ENCODE measurements around the gene CCDC148. TPM values are rescaled to one million over a fixed set of nuclear protein-coding genes. Genes with fewer than 3 reads are reported as not detected.

The CCDC148 gene
- total and polyA plus RNA-seq, 2 experiments from 2014 or later = 0.39 to 2.1 TPM

DNA sequence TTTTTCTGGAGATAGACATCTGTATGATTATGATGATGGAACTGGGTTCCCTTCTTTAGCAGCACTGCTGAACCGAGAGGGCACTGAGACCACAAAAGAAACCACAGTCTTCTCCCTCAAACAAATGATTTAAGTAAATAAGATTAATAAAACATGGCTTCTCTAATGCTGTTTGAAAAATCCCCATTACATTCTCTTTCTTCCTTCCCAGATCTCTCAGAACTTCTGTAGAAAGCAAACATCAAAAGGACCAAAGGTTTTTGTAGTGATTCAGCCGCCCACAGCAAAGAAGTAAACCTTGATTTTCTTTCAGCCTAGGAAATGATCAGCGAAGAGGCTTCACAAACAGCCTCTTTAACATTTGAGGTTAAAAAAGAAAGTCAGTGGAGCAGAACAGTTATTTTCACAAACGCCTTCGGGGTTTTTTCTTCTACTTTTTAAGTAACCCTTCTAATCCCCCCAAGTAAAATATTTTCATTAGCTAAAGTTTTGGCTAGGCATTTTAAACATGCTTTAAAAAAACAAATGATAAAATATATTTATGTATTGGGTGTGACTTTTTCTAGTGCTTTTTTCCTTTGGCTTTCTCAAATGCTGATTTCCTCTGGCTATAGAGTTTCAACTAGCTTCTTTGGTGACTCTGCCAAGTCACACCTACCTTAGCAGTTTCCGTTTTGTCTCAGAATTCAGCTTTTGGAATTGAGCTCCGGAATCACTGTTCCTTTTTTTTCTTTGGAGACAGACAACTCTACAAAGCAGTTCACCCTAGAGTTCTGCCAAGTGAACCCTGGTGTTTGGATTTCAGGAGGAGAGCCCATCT, 265.3 kb downstream of the CCDC148 start:
- Histone ChIP-seq H3K4me3 (no peak overlapping the region), H3K36me3 (no peaks in the 10 kb centered on the region), H3K27me3 (no peaks in the 10 kb centered on the region), H3K4me1 (ENCODE audit: low read depth) (no peaks in the 10 kb centered on the region), H3K27ac (no peak overlapping the region), H3K9me3 (ENCODE audit: low read depth) (no peaks in the 10 kb centered on the region)
- TF ChIP-seq, protein P1, sequence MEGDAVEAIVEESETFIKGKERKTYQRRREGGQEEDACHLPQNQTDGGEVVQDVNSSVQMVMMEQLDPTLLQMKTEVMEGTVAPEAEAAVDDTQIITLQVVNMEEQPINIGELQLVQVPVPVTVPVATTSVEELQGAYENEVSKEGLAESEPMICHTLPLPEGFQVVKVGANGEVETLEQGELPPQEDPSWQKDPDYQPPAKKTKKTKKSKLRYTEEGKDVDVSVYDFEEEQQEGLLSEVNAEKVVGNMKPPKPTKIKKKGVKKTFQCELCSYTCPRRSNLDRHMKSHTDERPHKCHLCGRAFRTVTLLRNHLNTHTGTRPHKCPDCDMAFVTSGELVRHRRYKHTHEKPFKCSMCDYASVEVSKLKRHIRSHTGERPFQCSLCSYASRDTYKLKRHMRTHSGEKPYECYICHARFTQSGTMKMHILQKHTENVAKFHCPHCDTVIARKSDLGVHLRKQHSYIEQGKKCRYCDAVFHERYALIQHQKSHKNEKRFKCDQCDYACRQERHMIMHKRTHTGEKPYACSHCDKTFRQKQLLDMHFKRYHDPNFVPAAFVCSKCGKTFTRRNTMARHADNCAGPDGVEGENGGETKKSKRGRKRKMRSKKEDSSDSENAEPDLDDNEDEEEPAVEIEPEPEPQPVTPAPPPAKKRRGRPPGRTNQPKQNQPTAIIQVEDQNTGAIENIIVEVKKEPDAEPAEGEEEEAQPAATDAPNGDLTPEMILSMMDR (IDR thresholded peaks at IDR 0.05; ENCODE audit: low read depth, low read length) = no peak
- DNase-seq (ENCODE audit: low read depth in 1 of 2, low spot score in 1 of 2) = no peak

DNA sequence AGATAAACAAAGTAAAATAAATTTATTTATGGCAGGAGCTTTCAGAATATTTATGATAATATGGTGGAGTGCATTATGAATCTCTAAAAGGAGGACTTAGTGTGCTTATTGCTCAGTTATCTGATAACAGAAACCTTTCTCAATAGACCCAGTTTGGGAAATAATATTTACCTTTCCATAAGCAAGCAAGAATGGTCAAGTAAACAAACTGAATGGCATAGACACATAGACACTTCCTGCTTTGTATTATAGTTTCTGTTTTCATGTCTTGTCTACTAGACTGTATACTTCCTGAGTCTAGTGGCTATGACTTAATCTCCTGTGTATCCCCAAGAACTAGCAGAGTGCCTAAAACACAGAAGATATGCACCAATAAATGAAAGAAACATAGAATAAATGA, 267.0 kb downstream of the CCDC148 start:
- TF ChIP-seq, protein P1 (IDR thresholded peaks at IDR 0.05; ENCODE audit: low read depth, low read length) = no peak
- H3K27ac ChIP-seq = no peak overlapping the region
- no peaks in the 10 kb centered on the region for H3K36me3 ChIP-seq

GRCh38 chr2:158187908-158188307, 268.6 kb downstream of the CCDC148 start:
- no peak overlapping the region for H3K4me3 ChIP-seq
- H3K27ac ChIP-seq = no peak overlapping the region
- H3K4me1 ChIP-seq (ENCODE audit: low read depth) = no peaks in the 10 kb centered on the region
- H3K36me3 ChIP-seq = no peaks in the 10 kb centered on the region
- DNase-seq (ENCODE audit: low read depth in 1 of 2, low spot score in 1 of 2) = peak in 1 of 2 donors; percentile 31
- TF ChIP-seq, protein P1 (IDR thresholded peaks at IDR 0.05; ENCODE audit: low read depth, low read length) = no peak
- no peaks in the 10 kb centered on the region for H3K9me3 ChIP-seq (ENCODE audit: low read depth)
- H3K27me3 ChIP-seq = no peaks in the 10 kb centered on the region

More for the DNA sequence above, 267.0 kb downstream of the CCDC148 start:
- Histone ChIP-seq H3K9me3 (ENCODE audit: low read depth) (no peaks in the 10 kb centered on the region), H3K4me1 (ENCODE audit: low read depth) (no peaks in the 10 kb centered on the region), H3K4me3 (no peak overlapping the region), H3K27me3 (no peaks in the 10 kb centered on the region)
- DNase-seq (ENCODE audit: low read depth in 1 of 2, low spot score in 1 of 2) = no peak

DNA sequence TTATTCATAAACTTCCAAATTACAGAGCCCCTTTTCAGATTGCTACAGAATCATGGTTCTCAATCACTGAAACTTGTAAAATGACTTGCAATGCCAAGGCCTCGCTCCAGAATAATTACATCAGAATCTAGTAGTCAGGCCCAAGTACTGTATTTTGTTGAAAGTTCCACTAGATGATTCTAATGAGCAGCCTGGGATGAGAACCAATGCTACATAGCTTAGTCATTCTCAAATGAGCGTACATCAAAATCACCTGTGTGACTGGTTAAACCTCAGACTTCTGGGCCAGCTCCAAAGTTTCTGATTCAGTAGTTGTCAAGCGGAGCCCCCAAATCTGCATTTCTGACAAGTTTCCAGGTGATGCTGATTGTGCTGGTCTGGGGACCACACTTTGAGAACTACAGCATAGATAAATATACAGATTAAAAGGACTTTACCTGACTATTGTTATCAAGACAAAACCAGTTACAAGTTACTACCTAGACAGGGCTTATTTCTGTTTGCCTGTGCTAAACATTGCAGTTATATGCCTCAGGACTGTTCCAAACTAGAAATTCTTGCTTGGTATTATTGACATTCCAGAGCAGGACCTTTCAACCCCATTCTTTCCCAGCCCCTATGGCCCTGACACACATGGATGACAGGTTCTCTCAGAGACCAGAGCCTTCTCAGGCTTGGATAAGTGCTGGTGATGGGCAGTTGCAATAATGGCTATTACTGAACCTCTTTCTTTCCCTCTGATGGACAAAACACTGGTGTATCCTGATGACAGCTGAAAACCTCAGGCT, 271.8 kb downstream of the CCDC148 start:
- no peak for DNase-seq (ENCODE audit: low read depth in 1 of 2, low spot score in 1 of 2)
- Histone ChIP-seq H3K27me3 (no peaks in the 10 kb centered on the region), H3K27ac (no peak overlapping the region), H3K36me3 (no peaks in the 10 kb centered on the region), H3K4me3 (no peak overlapping the region), H3K4me1 (ENCODE audit: low read depth) (no peaks in the 10 kb centered on the region), H3K9me3 (ENCODE audit: low read depth) (no peaks in the 10 kb centered on the region)
- TF ChIP-seq, protein P1 (IDR thresholded peaks at IDR 0.05; ENCODE audit: low read depth, low read length) = no peak

- DNase-seq (ENCODE audit: low read depth in 1 of 2, low spot score in 1 of 2) = no peak
- TF ChIP-seq, protein P1 (IDR thresholded peaks at IDR 0.05; ENCODE audit: low read depth, low read length) = no peak
- H3K4me3 ChIP-seq = no peak overlapping the region
- no peak overlapping the region for H3K27ac ChIP-seq
- H3K4me1 ChIP-seq (ENCODE audit: low read depth) = no peaks in the 10 kb centered on the region
- H3K27me3 ChIP-seq = no peaks in the 10 kb centered on the region
- H3K36me3 ChIP-seq = no peaks in the 10 kb centered on the region
- H3K9me3 ChIP-seq (ENCODE audit: low read depth) = no peaks in the 10 kb centered on the region
Observed at GRCh38 chr2:158184001-158184400, 272.6 kb downstream of the CCDC148 start.

Data from cardiac muscle cell (in vitro differentiated cells and primary cell).